Effector CD4-positive, alpha-beta T cell (primary cell): ENCODE data around the gene LRP8.

Experiments
- DNase-seq: peaks from one replicate; pipeline ENCODE4 v3.0.0-alpha.2; 2020

LRP8 gene

GRCh38 chr1:53256511-53257453 is 71.1 kb downstream of the LRP8 start:
- no peak for DNase-seq

DNA sequence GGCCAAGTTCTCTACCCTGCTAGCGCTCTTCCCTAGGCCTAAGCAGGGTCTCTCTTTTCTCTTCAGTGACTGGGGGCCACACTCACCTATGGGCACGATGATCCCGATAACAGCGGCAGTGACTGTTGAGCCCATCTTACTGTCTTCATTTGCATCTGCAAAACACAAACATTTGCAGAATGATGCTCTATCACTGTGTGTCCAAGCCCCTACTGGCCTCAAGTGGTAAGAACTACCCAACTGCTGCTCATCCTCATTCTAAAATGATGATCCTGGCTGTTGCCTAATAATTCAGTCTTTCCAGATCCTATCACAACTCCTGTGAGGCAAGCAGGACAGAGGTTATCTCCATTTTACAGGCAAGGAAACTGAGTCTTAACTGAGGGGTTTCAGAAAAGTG is 72.8 kb downstream of the LRP8 start:
- no peak for DNase-seq

- no peak for DNase-seq
Measured at GRCh38 chr1:53254011-53254640, 73.7 kb downstream of the LRP8 start.

- no peak for DNase-seq
Measured at GRCh38 chr1:53250325-53250724, 77.5 kb downstream of the LRP8 start.

- DNase-seq, result no peak
Measured at GRCh38 chr1:53249706-53250105, 78.2 kb downstream of the LRP8 start.

GRCh38 chr1:53246261-53247134 is 81.4 kb downstream of the LRP8 start:
- no peak for DNase-seq

DNA sequence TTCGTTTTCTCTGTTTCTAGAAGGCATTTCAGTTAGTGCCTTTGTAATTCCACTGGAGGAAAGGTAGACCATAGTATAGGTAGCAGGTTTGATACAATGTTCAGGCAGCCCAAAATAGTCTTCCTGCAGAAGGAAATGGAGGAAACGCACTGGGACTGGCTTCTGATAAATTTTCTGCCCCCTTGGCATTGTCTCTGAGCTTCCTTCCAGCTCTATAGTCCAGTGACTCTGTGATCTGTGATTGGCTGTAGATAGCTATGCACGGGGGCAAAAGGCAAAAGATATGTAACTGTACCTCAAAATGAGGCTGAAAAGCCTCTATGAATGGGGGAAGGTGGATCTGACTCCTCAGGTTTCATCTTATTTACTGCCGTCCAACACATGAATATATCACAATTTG is 83.7 kb downstream of the LRP8 start:
- DNase-seq, result no peak

- DNase-seq, result no peak
Measured at GRCh38 chr1:53242381-53242780, 85.5 kb downstream of the LRP8 start.

DNA sequence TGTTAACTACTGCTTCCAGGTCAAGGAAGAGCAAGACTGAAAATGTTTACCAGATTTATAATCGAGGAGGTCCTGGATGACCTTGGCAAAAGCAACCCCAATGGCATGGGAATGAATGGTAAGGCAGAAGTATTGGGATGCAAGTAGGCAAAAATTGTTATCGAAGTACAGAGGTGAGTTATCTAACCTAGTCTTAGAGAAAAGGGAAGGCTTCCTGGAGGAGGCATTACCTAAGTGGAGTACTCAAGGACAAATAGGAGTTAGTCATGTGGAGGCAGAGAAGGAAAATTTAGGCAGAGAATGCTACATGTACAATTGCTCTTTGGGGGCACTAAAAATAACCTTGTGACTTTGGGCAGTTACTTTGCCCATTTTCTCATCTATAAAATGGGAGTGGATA is 86.0 kb downstream of the LRP8 start:
- DNase-seq, result no peak

DNA sequence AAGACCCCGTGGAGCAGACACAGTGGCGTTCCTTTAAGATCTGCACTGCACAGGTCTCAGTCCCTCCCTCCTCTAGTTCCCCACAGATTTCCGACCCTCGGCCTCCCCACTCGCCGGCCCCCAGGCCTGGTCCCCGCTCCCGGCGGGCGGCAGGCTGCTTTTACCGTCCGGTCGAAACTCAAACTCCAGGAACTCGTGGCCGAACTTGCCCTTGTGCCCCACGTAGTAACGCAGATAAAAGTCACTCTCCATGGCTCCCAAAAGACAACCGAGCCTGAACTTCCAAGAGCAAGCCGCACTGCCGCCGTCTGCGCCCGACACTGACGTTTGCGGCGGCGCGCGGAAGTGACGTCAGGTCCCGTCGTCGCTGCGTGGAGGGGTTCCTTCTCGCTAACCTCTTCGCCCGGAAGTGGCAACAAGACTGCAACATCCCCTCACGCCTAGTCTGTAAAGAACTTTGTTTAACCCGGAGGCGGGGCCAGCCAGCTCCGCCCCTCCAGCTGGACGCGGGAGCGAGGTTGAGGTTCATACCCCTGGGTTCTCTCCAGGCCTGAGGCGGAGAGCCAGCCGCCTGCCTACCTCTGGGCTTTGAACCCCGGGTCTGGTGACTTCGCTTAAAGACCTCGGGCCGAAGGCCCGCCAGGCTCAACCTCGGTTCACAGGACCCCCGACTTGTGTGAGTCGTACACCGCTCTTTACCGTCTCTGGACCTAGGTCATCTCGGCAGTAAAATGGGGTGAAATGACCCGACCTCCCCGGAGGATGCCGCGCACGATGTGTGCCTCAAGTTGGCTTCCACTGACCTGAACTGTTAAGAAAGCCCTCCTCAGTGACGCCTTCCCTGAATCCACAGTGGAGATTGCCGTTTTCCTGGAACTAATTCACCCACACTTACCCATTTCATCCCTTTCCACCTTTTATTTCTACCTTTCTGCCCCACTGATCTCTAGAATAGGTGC is 89.4 kb downstream of the LRP8 start, which contains the start of gene MAGOH:
MAGOH (minus strand) TSS at position 322 of the 959 bp plus-strand sequence; CDS start at position 252, 70 bp downstream.
- DNase-seq, result peak; percentile 92

- DNase-seq, result no peak
Measured at GRCh38 chr1:53237638-53238037, 90.2 kb downstream of the LRP8 start.

GRCh38 chr1:53220962-53221286 is 106.9 kb downstream of the LRP8 start:
- DNase-seq, result no peak

- DNase-seq, result peak; percentile 88
Measured at GRCh38 chr1:53220171-53220961, 107.5 kb downstream of the LRP8 start, which contains the start of gene CZIB. Gene CZIB (minus strand): TSS chr1:53220634. CDS start chr1:53220575, 59 bp downstream.

GRCh38 chr1:53219711-53220110 is 108.2 kb downstream of the LRP8 start:
- DNase-seq, result no peak

DNA sequence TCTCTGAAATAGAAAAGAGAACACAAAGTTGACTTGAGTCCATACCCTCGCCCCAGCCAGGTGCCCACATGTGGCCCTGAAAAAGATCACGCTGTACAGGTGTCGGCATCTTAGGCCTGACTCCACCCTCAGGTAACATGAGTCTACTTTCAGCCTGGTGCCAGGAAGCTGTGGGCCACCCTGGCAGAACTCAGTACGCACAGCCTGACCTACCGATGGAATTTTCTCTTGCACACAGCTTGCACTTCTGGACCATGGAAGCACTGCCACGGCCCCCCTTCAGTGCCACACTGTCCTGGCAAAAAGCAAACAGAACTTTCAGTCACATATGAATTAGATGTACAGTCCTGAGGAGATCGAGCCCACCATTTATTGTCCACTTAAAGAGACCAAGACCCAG is 109.7 kb downstream of the LRP8 start:
- no peak for DNase-seq

DNA sequence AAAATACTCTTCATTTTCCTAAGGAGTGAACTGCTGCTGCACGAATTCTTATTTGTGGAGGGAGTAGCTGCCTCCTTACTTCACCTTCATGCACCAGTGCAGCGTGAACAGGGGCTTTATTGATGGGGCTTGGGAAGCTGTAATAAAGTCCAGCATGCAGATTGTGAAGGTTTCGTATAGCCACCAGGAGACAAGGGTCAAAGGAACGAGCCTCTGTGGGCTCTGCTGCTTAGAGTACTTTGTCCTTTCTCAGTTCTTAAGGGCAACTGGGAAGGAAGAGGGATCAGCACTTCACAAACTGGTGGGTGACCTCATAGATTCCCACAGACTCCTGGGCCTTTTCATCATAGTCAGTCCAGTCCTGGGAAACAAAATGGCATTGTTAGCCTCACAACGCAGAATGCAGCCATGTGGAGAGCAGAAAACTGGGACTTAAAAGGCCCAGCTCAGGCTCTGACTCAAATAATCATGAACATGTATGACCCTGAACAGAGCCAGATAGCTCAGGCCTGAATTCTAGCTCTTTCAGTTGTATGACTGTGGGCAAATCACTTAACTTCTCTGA is 113.4 kb downstream of the LRP8 start:
- DNase-seq, result no peak

DNA sequence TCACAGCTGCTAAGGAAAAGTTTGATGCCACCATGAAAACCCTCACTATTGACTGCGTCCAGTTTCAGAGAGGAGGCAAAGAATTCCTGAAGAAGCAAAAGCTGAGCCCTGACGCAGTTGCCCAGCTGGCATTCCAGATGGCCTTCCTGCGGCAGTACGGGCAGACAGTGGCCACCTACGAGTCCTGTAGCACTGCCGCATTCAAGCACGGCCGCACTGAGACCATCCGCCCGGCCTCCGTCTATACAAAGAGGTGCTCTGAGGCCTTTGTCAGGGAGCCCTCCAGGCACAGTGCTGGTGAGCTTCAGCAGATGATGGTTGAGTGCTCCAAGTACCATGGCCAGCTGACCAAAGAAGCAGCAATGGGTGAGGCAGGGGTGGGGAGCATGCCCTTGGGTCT is 116.9 kb downstream of the LRP8 start:
- no peak for DNase-seq

DNA sequence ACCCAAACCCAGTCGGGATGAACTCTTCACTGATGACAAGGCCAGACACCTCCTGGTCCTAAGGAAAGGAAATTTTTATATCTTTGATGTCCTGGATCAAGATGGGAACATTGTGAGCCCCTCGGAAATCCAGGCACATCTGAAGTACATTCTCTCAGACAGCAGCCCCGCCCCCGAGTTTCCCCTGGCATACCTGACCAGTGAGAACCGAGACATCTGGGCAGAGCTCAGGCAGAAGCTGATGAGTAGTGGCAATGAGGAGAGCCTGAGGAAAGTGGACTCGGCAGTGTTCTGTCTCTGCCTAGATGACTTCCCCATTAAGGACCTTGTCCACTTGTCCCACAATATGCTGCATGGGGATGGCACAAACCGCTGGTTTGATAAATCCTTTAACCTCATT is 117.5 kb downstream of the LRP8 start:
- DNase-seq, result no peak

GRCh38 chr1:53207726-53208125 is 120.1 kb downstream of the LRP8 start:
- no peak for DNase-seq

DNA sequence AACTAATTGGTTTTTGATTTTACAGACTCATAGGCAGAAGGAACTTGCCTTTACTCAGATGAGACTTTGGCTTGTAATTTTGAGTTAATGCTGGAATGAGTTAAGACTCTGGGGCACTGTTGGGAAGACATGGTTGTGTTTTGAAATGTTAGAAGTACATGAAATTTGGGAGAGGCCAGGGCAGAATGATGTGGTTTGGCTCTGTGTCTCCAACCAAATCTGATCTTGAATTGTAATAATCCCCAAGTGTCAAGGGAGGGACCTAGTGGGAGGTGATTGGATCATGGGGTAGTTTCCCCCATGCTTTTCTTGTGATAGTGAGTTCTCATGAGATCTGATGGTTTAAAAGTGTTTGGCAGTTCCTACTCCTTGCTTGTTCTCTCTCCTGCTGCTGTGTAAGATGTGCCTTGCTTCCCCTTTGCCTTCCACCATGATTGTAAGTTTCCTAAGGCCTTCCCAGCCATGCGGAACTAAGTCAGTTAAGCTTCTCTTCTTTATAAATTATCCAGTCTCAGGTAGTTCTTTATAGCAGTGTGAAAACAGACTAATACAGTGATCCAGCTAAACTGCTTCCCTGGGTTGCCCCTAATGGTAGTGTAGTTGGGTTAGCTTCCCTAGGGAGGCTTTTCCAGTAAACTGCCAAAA is 121.0 kb downstream of the LRP8 start:
- no peak for DNase-seq
